ENCODE measurements around the gene GPBAR1.

The GPBAR1 gene, protein sequence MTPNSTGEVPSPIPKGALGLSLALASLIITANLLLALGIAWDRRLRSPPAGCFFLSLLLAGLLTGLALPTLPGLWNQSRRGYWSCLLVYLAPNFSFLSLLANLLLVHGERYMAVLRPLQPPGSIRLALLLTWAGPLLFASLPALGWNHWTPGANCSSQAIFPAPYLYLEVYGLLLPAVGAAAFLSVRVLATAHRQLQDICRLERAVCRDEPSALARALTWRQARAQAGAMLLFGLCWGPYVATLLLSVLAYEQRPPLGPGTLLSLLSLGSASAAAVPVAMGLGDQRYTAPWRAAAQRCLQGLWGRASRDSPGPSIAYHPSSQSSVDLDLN

DNA sequence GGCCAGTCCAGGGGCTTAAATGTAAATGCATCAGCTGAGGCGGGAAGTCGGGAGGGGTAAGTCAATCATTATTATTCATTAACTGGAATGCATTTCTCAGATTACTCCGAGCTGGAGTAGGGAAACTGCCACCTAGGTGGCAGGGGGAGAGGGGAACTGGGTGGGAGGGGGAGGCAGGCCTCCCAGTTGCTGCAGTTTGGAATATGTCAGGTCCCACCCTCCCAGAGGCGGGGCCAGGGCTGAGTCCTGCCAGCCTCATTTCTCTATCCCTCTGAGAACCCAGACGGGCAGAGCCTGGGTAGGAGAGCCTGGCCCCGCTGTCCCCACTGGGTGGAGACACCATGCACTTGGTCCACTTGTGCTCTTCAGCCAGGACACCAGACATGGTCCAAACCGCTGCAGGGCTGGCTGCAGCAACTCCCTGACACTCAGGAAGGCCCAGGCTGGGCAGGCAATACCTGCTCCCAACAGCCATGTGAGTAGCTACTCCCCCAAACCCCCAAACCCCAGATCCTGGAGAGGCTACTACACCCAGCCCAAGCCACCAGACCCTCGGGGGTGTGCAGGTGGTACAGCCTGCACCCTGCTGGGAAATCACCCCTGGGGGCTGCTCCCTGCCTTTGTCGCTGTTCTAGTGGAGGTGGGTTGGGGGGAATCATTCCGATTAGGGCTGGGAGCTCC, at the start of gene GPBAR1:
Gene GPBAR1 (plus strand): TSS at position 274 of the 681 bp plus-strand sequence. CDS start 1,710 bp downstream, outside the sequence.
- H3K27ac ChIP-seq = no peak within 1 kb of the TSS

DNA sequence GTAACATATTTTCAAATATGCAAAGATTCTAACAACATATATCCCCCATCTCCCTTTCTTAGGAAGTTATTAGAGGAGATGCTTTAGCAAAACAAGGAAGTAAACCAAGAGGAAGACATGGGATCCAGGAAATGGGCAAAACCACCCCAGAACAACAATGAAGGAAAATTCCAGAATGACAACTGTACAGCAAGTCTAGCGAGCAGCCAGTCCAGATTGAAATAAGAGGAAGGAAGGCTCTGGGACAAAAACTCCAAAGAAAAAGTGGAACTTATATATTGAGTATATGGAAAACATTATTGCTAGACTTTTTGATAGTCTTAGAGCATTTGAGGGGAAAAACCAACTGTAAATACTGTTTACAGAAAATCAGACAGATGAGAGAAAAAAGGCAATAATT, 46.7 kb upstream of the GPBAR1 start:
- Histone ChIP-seq H3K36me3 (ENCODE audit: insufficient read depth, low read length) (no peaks in the 10 kb centered on the region), H3K9me3 (ENCODE audit: low read depth, low read length) (no peaks in the 10 kb centered on the region), H3K27ac (no peak overlapping the region), H3K9ac (ENCODE audit: insufficient read length) (no peak overlapping the region), H3K4me3 (no peak overlapping the region)
- TF ChIP-seq FOXP2 (optimal IDR thresholded peaks at IDR 0.05; ENCODE audit: control extremely low read depth, extremely low read length, insufficient read depth) (no peak), EZH2 (IDR thresholded peaks at IDR 0.05) (no peak), POLR2AphosphoS5 (IDR thresholded peaks at IDR 0.05; ENCODE audit: borderline replicate concordance, low read depth, low read length) (no peak)
- DNase-seq (ENCODE audit: low read depth, low spot score) = no peak

More for the DNA sequence above, at the start of gene GPBAR1:
- H3K9me3 ChIP-seq (ENCODE audit: low read depth, low read length) = no peaks in the 10 kb centered on the region
- TF ChIP-seq FOXP2 (optimal IDR thresholded peaks at IDR 0.05; ENCODE audit: control extremely low read depth, extremely low read length, insufficient read depth) (no peak), EZH2 (IDR thresholded peaks at IDR 0.05) (no peak), POLR2AphosphoS5 (IDR thresholded peaks at IDR 0.05; ENCODE audit: borderline replicate concordance, low read depth, low read length) (no peak)
- no peak within 1 kb of the TSS for H3K4me3 ChIP-seq
- DNase-seq (ENCODE audit: low read depth, low spot score) = no peak
- H3K36me3 ChIP-seq (ENCODE audit: insufficient read depth, low read length) = peaks cover 7% of the 10 kb centered on the region; the same call in 1 of the 2 replicates
- H3K9ac ChIP-seq (ENCODE audit: insufficient read length) = no peak within 1 kb of the TSS

DNA sequence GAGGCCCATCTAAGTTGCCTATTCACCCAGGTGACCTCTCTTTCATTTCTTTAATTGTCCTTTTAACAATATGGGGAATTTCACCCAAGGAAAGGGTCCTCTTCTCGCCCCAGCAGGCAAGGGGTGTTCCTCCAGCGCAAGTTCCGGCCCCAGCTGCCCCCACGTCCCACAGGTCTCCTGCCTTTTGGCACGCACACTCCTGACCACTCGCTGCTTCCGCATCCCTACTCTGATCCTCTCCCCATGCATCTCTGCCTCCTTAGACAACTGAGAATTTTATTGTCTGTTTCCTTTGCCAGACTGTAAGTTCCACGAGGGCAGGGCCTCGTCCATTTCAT, 44.5 kb upstream of the GPBAR1 start:
- Histone ChIP-seq H3K4me3 (peak overlapping the region; percentile 89), H3K9ac (ENCODE audit: insufficient read length) (peak overlapping the region; percentile 86), H3K9me3 (ENCODE audit: low read depth, low read length) (no peaks in the 10 kb centered on the region), H3K36me3 (ENCODE audit: insufficient read depth, low read length) (0 out of 2 replicates have a peak, but pooled peaks cover 4% of the 10 kb centered on the region), H3K27ac (peak overlapping the region; percentile 84)
- TF ChIP-seq FOXP2 (optimal IDR thresholded peaks at IDR 0.05; ENCODE audit: control extremely low read depth, extremely low read length, insufficient read depth) (no peak), POLR2AphosphoS5 (IDR thresholded peaks at IDR 0.05; ENCODE audit: borderline replicate concordance, low read depth, low read length) (no peak), EZH2 (IDR thresholded peaks at IDR 0.05) (no peak)
- no peak for DNase-seq (ENCODE audit: low read depth, low spot score)

DNA sequence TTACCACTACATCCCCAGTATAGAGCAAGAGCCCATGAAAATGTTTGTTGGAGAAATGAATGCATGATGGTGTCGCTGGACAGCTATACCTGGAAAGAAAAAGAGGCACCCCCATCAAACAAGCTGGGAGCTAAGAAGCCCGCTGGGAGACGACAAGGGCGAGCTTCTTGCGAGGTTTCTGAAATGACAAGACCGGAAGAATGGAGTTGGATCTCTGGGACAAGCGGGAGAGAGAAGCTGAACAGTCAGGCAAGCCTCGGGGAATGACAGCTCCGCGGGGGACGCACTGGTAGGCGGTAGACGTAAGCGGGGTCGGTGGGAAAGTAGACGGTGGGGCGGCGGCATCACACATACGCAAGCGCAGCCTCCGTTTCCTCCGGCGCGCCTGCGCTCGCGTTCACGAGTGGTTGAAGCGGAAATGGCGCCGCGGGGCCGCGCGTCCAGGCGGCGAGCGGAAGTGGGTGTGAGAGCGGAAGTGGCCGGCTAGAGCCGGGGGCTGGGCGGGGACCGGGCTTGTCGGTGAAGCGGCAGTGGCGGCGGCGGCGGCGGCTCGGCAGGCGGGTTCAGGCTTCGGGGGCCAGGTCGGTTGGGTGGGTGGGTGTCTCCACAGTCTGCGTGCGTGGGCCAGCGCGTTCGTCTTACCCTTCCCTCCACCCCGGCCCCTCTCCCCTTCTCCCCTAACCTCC, 44.0 kb upstream of the GPBAR1 start, which contains the start of gene ARPC2:
Gene ARPC2 (plus strand): TSS at position 516 of the 686 bp plus-strand sequence. CDS start 282 bp downstream, outside the sequence.
- Histone ChIP-seq H3K9ac (ENCODE audit: insufficient read length) (peak within 1 kb of the TSS; percentile 86), H3K9me3 (ENCODE audit: low read depth, low read length) (no peaks in the 10 kb centered on the region), H3K36me3 (ENCODE audit: insufficient read depth, low read length) (0 out of 2 replicates have a peak, but pooled peaks cover 6% of the 10 kb centered on the region), H3K27ac (peak within 1 kb of the TSS; percentile 84), H3K4me3 (peak within 1 kb of the TSS; percentile 89)
- DNase-seq (ENCODE audit: low read depth, low spot score) = peak; percentile 58
- TF ChIP-seq POLR2AphosphoS5 (IDR thresholded peaks at IDR 0.05; ENCODE audit: borderline replicate concordance, low read depth, low read length) (peak; percentile 74), FOXP2 (optimal IDR thresholded peaks at IDR 0.05; ENCODE audit: control extremely low read depth, extremely low read length, insufficient read depth) (no peak), EZH2 (IDR thresholded peaks at IDR 0.05) (no peak)

- TF ChIP-seq EZH2 (IDR thresholded peaks at IDR 0.05) = no peak
- no peak for TF ChIP-seq POLR2AphosphoS5 (IDR thresholded peaks at IDR 0.05; ENCODE audit: borderline replicate concordance, low read depth, low read length)
- TF ChIP-seq FOXP2 (optimal IDR thresholded peaks at IDR 0.05; ENCODE audit: control extremely low read depth, extremely low read length, insufficient read depth) = no peak
- H3K4me3 ChIP-seq = peak overlapping the region; percentile 89
- peak overlapping the region; percentile 86 for H3K9ac ChIP-seq (ENCODE audit: insufficient read length)
- 0 out of 2 replicates have a peak overlapping the region, but pooled peaks have one; percentile 47 for H3K27ac ChIP-seq
- H3K9me3 ChIP-seq (ENCODE audit: low read depth, low read length) = no peaks in the 10 kb centered on the region
- DNase-seq (ENCODE audit: low read depth, low spot score) = no peak
- 0 out of 2 replicates have a peak, but pooled peaks cover 6% of the 10 kb centered on the region for H3K36me3 ChIP-seq (ENCODE audit: insufficient read depth, low read length)
Measured at GRCh38 chr2:218217360-218218267, 43.2 kb upstream of the GPBAR1 start.

GRCh38 chr2:218218268-218219185, 42.3 kb upstream of the GPBAR1 start:
- Histone ChIP-seq H3K36me3 (ENCODE audit: insufficient read depth, low read length) (peaks cover 10% of the 10 kb centered on the region; the same call in 1 of the 2 replicates), H3K9me3 (ENCODE audit: low read depth, low read length) (no peaks in the 10 kb centered on the region)
- DNase-seq (ENCODE audit: low read depth, low spot score) = no peak

More at GRCh38 chr2:218218268-218219185, 42.3 kb upstream of the GPBAR1 start:
- Histone ChIP-seq H3K4me3 (peak overlapping the region; percentile 89), H3K9ac (ENCODE audit: insufficient read length) (peak overlapping the region; percentile 86), H3K27ac (0 out of 2 replicates have a peak overlapping the region, but pooled peaks have one; percentile 47)
- no peak for TF ChIP-seq FOXP2 (optimal IDR thresholded peaks at IDR 0.05; ENCODE audit: control extremely low read depth, extremely low read length, insufficient read depth)
- no peak for TF ChIP-seq POLR2AphosphoS5 (IDR thresholded peaks at IDR 0.05; ENCODE audit: borderline replicate concordance, low read depth, low read length)
- no peak for TF ChIP-seq EZH2 (IDR thresholded peaks at IDR 0.05)

All from SK-N-MC (cell line).